Neuronal stem cell (in vitro differentiated cells): ENCODE results near the gene ETV6.

Experiments used
- DNase-seq: peaks from one replicate; pipeline ENCODE4 v3.0.0-alpha.2; 2013; ENCODE audit warnings: low spot score
- H2AFZ ChIP-seq: one replicate; pipeline ENCODE4 v1.6.1; 2013; ENCODE audit warnings: mild to moderate bottlenecking, low read length, inconsistent platforms
- H2AK5ac ChIP-seq: 2 replicates; pipeline ENCODE4 v1.6.1; 2013; ENCODE audit warnings: low read depth, mild to moderate bottlenecking, inconsistent platforms, low read length, moderate library complexity, mixed read lengths
- H2BK120ac ChIP-seq: 2 replicates; pipeline ENCODE4 v1.6.1; 2013; ENCODE audit warnings: low read depth, mild to moderate bottlenecking, inconsistent platforms, low read length, moderate library complexity, mixed read lengths
- H2BK12ac ChIP-seq: one replicate; pipeline ENCODE4 v1.6.1; 2013; ENCODE audit warnings: low read length, inconsistent platforms
- H2BK15ac ChIP-seq: 2 replicates; pipeline ENCODE4 v1.6.1; 2013; ENCODE audit warnings: mild to moderate bottlenecking, low read length, inconsistent platforms, mixed read lengths
- H2BK5ac ChIP-seq: one replicate; pipeline ENCODE4 v1.6.1; 2013; ENCODE audit warnings: inconsistent platforms, mild to moderate bottlenecking, low read length, moderate library complexity
- H3K14ac ChIP-seq: one replicate; pipeline ENCODE4 v1.6.1; 2013; ENCODE audit warnings: low read length, inconsistent platforms
- H3K18ac ChIP-seq: 2 replicates; pipeline ENCODE4 v1.6.1; 2013; ENCODE audit warnings: low read length, inconsistent platforms
- H3K23ac ChIP-seq: 2 replicates; pipeline ENCODE4 v1.6.1; 2013; ENCODE audit warnings: low read depth, mild to moderate bottlenecking, mixed read lengths, low read length, inconsistent platforms; ENCODE audit not compliant: poor library complexity
- H3K27ac ChIP-seq: replicated peaks from 3 replicates; pipeline ENCODE4 v1.5.1; 2013; ENCODE audit warnings: low read length, inconsistent platforms
- H3K27me3 ChIP-seq, 3 experiments: 2 replicates each; pipeline ENCODE4 v1.6.1; 2013; ENCODE audit warnings: low read length in 3 of 3, mild to moderate bottlenecking in 2 of 3, inconsistent platforms in 1 of 3, low read depth in 1 of 3, mixed read lengths in 1 of 3, moderate library complexity in 1 of 3; ENCODE audit not compliant: control insufficient read depth in 3 of 3, insufficient read depth in 3 of 3
- H3K36me3 ChIP-seq, 2 donors: replicated peaks in 1 of 2; 2 replicates each; pipeline ENCODE4 v1.6.1; 2013; ENCODE audit warnings: low read length in 2 of 2; ENCODE audit not compliant: control insufficient read depth in 2 of 2, insufficient read depth in 2 of 2
- H3K4ac ChIP-seq: 2 replicates; pipeline ENCODE4 v1.6.1; 2013; ENCODE audit warnings: inconsistent platforms, mild to moderate bottlenecking, low read length, moderate library complexity
- H3K4me1 ChIP-seq, 2 donors: 1 replicate in 1 of 2; 2 replicates in 1 of 2; pipeline ENCODE4 v1.6.1; 2013; ENCODE audit warnings: low read length in 2 of 2, low read depth in 1 of 2; ENCODE audit not compliant: control insufficient read depth in 2 of 2, insufficient read depth in 1 of 2
- H3K4me2 ChIP-seq: one replicate; pipeline ENCODE4 v1.6.1; 2013; ENCODE audit warnings: mild to moderate bottlenecking, low read length, inconsistent platforms; ENCODE audit not compliant: insufficient read depth, poor library complexity, severe bottlenecking
- H3K4me3 ChIP-seq, 2 donors: 2 replicates each; pipeline ENCODE4 v1.5.1; 2013; ENCODE audit warnings: low read length in 2 of 2, mild to moderate bottlenecking in 2 of 2, inconsistent platforms in 1 of 2, moderate library complexity in 1 of 2
- H3K79me1 ChIP-seq: one replicate; pipeline ENCODE4 v1.6.1; 2013; ENCODE audit warnings: low read depth, mild to moderate bottlenecking, inconsistent platforms, low read length, moderate library complexity
- H3K9ac ChIP-seq: one replicate; pipeline ENCODE4 v1.6.1; 2013; ENCODE audit warnings: mild to moderate bottlenecking, low read depth, low read length, inconsistent platforms; ENCODE audit not compliant: poor library complexity
- H3K9me3 ChIP-seq, 2 donors: replicated peaks in 1 of 2; 2 replicates each; pipeline versions ENCODE3 to v1.6.1; 2013; ENCODE audit warnings: low read length in 2 of 2, mild to moderate bottlenecking in 2 of 2, inconsistent platforms in 1 of 2, low read depth in 1 of 2, mixed read lengths in 1 of 2, moderate library complexity in 1 of 2; ENCODE audit not compliant: control insufficient read depth in 2 of 2, insufficient read depth in 1 of 2
- H4K8ac ChIP-seq: one replicate; pipeline ENCODE4 v1.6.1; 2013; ENCODE audit warnings: low read depth, mild to moderate bottlenecking, inconsistent platforms, low read length, moderate library complexity
- H4K91ac ChIP-seq: one replicate; pipeline ENCODE4 v1.6.1; 2013; ENCODE audit warnings: low read length, low read depth, mild to moderate bottlenecking, inconsistent platforms; ENCODE audit not compliant: poor library complexity
- WGBS, 2 donors: extraction: QIAGEN DNeasy Blood & Tissue Kit; methylation state at CpG; one replicate each; pipeline ENCODE4 v1.1.7; 2013; ENCODE audit warnings: missing lambda C conversion rate in 2 of 2, mixed read lengths in 1 of 2; ENCODE audit not compliant: insufficient read length in 2 of 2, insufficient replicate concordance in 1 of 2; ENCODE audit errors: extremely low coverage in 2 of 2; 5-methylcytosine and 5-hydroxymethylcytosine counted together

The ETV6 gene

DNA sequence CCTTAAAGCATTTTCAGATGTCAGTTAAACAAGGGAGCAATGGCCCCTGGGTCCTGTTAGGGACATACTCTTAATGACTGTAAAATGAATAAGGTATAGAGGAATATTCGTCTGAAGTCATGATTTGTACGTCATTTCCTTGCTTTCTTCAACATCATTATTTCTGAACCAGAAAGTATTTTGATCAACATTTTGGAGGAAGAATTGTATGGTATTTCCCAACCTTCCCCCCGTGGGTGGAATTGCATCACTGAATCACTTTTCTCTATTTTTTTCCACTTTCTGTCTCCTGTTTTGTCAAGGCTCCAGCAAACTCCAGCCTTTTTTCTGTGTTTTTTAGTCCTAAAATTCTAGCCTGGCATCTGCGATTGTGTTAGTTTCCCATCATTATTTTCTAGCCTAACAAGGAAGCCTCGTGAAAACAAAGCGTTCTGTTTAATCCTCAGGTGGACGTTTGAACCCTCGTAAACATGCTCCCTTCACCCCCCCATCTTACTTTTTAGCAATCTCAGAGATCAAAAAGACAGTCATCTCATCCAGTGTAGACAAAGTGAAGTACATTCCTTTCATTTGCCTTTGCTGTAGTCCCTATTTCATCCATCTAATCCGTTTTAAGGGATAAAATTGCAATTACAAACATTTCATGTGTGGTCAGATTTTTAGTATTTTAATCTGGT is 62.3 kb downstream of the ETV6 start:
- Histone ChIP-seq H2BK120ac (no peak overlapping the region), H3K27ac (no peak overlapping the region), H3K4me1 (peaks cover 0 to under 1% of the 10 kb centered on the region in 2 donors), H3K14ac (no peak overlapping the region), H2BK5ac (no peak overlapping the region), H3K4me3 (no peak overlapping the region), H3K18ac (no peak overlapping the region), H2BK12ac (no peak overlapping the region), H4K91ac (no peak overlapping the region), H3K79me1 (peaks cover 1% of the 10 kb centered on the region), H3K9ac (no peak overlapping the region), H3K4ac (no peak overlapping the region), H3K9me3 (peaks cover 1 to 4% of the 10 kb centered on the region in 2 donors), H2AK5ac (no peak overlapping the region), H3K27me3 (no peaks in the 10 kb centered on the region), H2AFZ (no peak overlapping the region), H4K8ac (no peak overlapping the region), H3K36me3 (peaks cover 0 to 14% of the 10 kb centered on the region in 2 donors), H3K23ac (no peak overlapping the region), H3K4me2 (no peak overlapping the region), H2BK15ac (no peak overlapping the region)
- no peak for DNase-seq
- whole genome bisulfite sequencing, 2 donors, result no CpG with 5 or more reads among the region's 9 CpGs

DNA sequence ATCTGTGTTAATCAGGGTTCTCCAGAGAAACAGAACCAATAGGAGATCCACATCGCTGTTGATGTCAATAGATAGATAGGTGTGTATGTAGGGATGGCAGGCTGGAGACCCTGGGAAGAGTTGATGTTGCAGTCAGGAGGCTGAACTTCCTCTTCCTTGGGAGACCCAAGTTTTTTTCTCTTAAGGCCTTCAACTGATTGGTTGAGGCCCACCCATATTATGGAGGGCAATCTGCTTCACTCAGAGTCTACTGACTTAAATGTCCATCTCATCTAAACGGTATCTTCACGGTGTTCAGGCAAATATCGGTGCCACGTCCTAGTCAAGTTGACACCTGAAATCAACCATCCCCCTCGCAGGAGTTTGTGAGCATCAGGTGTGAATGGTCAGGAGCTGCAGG is 63.0 kb downstream of the ETV6 start:
- H2BK12ac ChIP-seq, result no peak overlapping the region

DNA sequence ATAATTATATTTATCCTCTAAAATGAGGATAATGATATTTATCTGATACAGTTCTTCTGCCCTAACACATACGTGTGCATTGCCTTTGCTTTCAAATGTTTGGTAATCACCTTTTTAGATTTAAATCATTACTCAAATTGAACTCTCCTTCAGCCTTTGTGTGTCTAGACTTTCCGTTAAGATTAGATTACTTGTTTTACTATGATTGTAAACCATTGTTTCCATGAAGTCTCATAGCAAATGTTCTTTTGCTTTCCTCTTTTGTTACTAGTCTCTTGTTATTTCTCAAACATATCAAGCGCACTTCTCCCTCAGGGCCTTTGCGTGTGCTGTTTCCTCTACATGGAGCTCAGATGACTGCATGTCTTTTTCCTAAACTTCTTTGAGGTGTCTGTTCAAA is 63.7 kb downstream of the ETV6 start:
- Histone ChIP-seq H4K91ac (no peak overlapping the region), H3K4ac (no peak overlapping the region), H3K9ac (no peak overlapping the region), H3K27me3 (no peaks in the 10 kb centered on the region), H2BK120ac (no peak overlapping the region), H3K9me3 (peaks cover 1 to 4% of the 10 kb centered on the region in 2 donors), H3K23ac (no peak overlapping the region), H3K4me1 (peaks cover 0 to 6% of the 10 kb centered on the region in 2 donors), H3K27ac (no peak overlapping the region), H3K79me1 (peaks cover 1% of the 10 kb centered on the region), H3K4me2 (no peak overlapping the region), H3K4me3 (no peak overlapping the region), H2AK5ac (no peak overlapping the region), H2BK15ac (no peak overlapping the region), H4K8ac (no peak overlapping the region), H2BK5ac (no peak overlapping the region), H3K36me3 (peaks cover 0 to 14% of the 10 kb centered on the region in 2 donors), H3K14ac (no peak overlapping the region), H3K18ac (no peak overlapping the region), H2AFZ (no peak overlapping the region), H2BK12ac (no peak overlapping the region)
- DNase-seq, result no peak
- no CpG with 5 or more reads among the region's 4 CpGs for WGBS, 2 donors

More for the DNA sequence above, 63.0 kb downstream of the ETV6 start:
- no CpG with 5 or more reads among the region's 6 CpGs for WGBS, 2 donors
- H4K8ac ChIP-seq, result no peak overlapping the region
- no peak overlapping the region for H3K23ac ChIP-seq
- H3K4me3 ChIP-seq, result no peak overlapping the region
- H2AFZ ChIP-seq, result no peak overlapping the region
- H2BK5ac ChIP-seq, result no peak overlapping the region
- no peaks in the 10 kb centered on the region for H3K27me3 ChIP-seq
- H3K4me1 ChIP-seq, result peaks cover 0 to 6% of the 10 kb centered on the region in 2 donors
- peaks cover 1% of the 10 kb centered on the region for H3K79me1 ChIP-seq
- DNase-seq, result no peak
- H3K14ac ChIP-seq, result no peak overlapping the region
- no peak overlapping the region for H2BK120ac ChIP-seq
- peaks cover 1 to 4% of the 10 kb centered on the region in 2 donors for H3K9me3 ChIP-seq
- no peak overlapping the region for H4K91ac ChIP-seq
- H3K18ac ChIP-seq, result no peak overlapping the region
- no peak overlapping the region for H3K4ac ChIP-seq
- H2AK5ac ChIP-seq, result no peak overlapping the region
- H3K9ac ChIP-seq, result no peak overlapping the region
- no peak overlapping the region for H2BK15ac ChIP-seq
- peaks cover 0 to 14% of the 10 kb centered on the region in 2 donors for H3K36me3 ChIP-seq
- H3K27ac ChIP-seq, result no peak overlapping the region
- H3K4me2 ChIP-seq, result no peak overlapping the region

DNA sequence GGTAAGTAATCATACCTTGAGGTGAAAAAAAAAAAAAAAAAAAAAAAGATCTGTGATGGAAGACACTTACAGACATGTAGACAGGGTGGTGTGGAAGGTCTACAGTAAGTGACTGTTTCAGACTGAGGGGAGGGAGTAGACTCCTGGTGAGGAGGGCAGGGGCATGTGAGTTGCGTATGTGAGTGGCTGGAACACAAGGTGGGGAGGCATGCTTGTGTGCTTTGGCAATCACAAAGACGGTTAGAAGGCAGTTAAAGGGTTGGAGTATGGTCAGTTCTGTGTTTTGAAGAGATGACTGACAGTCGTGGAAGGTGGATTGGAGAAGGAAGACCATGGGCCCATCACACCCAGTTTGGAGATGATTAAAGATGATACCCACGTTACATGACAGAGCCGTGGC is 65.2 kb downstream of the ETV6 start:
- Histone ChIP-seq H3K4ac (no peak overlapping the region), H3K4me1 (peaks cover 6% of the 10 kb centered on the region in 2 donors)
- no CpG with 5 or more reads among the region's 5 CpGs for WGBS, 2 donors

More for the DNA sequence above, 65.2 kb downstream of the ETV6 start:
- H3K36me3 ChIP-seq, result peaks cover 0 to 14% of the 10 kb centered on the region in 2 donors
- no peak overlapping the region for H3K4me2 ChIP-seq
- no peak overlapping the region for H2AK5ac ChIP-seq
- H3K18ac ChIP-seq, result no peak overlapping the region
- no peaks in the 10 kb centered on the region for H3K27me3 ChIP-seq
- peaks cover 2% of the 10 kb centered on the region for H3K79me1 ChIP-seq
- H4K91ac ChIP-seq, result no peak overlapping the region
- H3K23ac ChIP-seq, result no peak overlapping the region
- no peak overlapping the region for H3K14ac ChIP-seq
- H2BK15ac ChIP-seq, result no peak overlapping the region
- H3K9ac ChIP-seq, result no peak overlapping the region
- no peak overlapping the region for H2BK12ac ChIP-seq
- DNase-seq, result no peak
- peaks cover 1 to 4% of the 10 kb centered on the region in 2 donors for H3K9me3 ChIP-seq
- H3K27ac ChIP-seq, result no peak overlapping the region
- H2BK120ac ChIP-seq, result no peak overlapping the region
- no peak overlapping the region for H2AFZ ChIP-seq
- H3K4me3 ChIP-seq, result no peak overlapping the region
- no peak overlapping the region for H4K8ac ChIP-seq
- H2BK5ac ChIP-seq, result no peak overlapping the region
